ENCODE results near the gene MT1F.

- TF ChIP-seq CTCF (IDR thresholded peaks at IDR 0.05 in 4 of 5, conservative IDR thresholded peaks at IDR 0.05 in 1 of 5) (no peak), POLR2A (IDR thresholded peaks at IDR 0.05) (no peak)
Measured at GRCh38 chr16:56690420-56691122, 32.8 kb downstream of the MT1F start.

Measured in gastrocnemius medialis (tissue), 4 donors.